Neuronal stem cell (in vitro differentiated cells): ENCODE measurements around the gene PRR23E.

Experiments
- DNase-seq: peaks from one replicate; pipeline ENCODE4 v3.0.0-alpha.2; 2013; ENCODE audit warnings: low spot score
- H2AFZ ChIP-seq: one replicate; pipeline ENCODE4 v1.6.1; 2013; ENCODE audit warnings: mild to moderate bottlenecking, low read length, inconsistent platforms
- H2AK5ac ChIP-seq: 2 replicates; pipeline ENCODE4 v1.6.1; 2013; ENCODE audit warnings: low read depth, mild to moderate bottlenecking, inconsistent platforms, low read length, moderate library complexity, mixed read lengths
- H2BK120ac ChIP-seq: 2 replicates; pipeline ENCODE4 v1.6.1; 2013; ENCODE audit warnings: low read depth, mild to moderate bottlenecking, inconsistent platforms, low read length, moderate library complexity, mixed read lengths
- H2BK12ac ChIP-seq: one replicate; pipeline ENCODE4 v1.6.1; 2013; ENCODE audit warnings: low read length, inconsistent platforms
- H2BK15ac ChIP-seq: 2 replicates; pipeline ENCODE4 v1.6.1; 2013; ENCODE audit warnings: mild to moderate bottlenecking, low read length, inconsistent platforms, mixed read lengths
- H2BK5ac ChIP-seq: one replicate; pipeline ENCODE4 v1.6.1; 2013; ENCODE audit warnings: inconsistent platforms, mild to moderate bottlenecking, low read length, moderate library complexity
- H3K14ac ChIP-seq: one replicate; pipeline ENCODE4 v1.6.1; 2013; ENCODE audit warnings: low read length, inconsistent platforms
- H3K18ac ChIP-seq: 2 replicates; pipeline ENCODE4 v1.6.1; 2013; ENCODE audit warnings: low read length, inconsistent platforms
- H3K23ac ChIP-seq: 2 replicates; pipeline ENCODE4 v1.6.1; 2013; ENCODE audit warnings: low read depth, mild to moderate bottlenecking, mixed read lengths, low read length, inconsistent platforms; ENCODE audit not compliant: poor library complexity
- H3K27ac ChIP-seq: replicated peaks from 3 replicates; pipeline ENCODE4 v1.5.1; 2013; ENCODE audit warnings: low read length, inconsistent platforms
- H3K27me3 ChIP-seq, 3 experiments: 2 replicates each; pipeline ENCODE4 v1.6.1; 2013; ENCODE audit warnings: low read length in 3 of 3, mild to moderate bottlenecking in 2 of 3, inconsistent platforms in 1 of 3, low read depth in 1 of 3, mixed read lengths in 1 of 3, moderate library complexity in 1 of 3; ENCODE audit not compliant: control insufficient read depth in 3 of 3, insufficient read depth in 3 of 3
- H3K36me3 ChIP-seq, 2 donors: replicated peaks in 1 of 2; 2 replicates each; pipeline ENCODE4 v1.6.1; 2013; ENCODE audit warnings: low read length in 2 of 2; ENCODE audit not compliant: control insufficient read depth in 2 of 2, insufficient read depth in 2 of 2
- H3K4ac ChIP-seq: 2 replicates; pipeline ENCODE4 v1.6.1; 2013; ENCODE audit warnings: inconsistent platforms, mild to moderate bottlenecking, low read length, moderate library complexity
- H3K4me1 ChIP-seq, 2 donors: 1 replicate in 1 of 2; 2 replicates in 1 of 2; pipeline ENCODE4 v1.6.1; 2013; ENCODE audit warnings: low read length in 2 of 2, low read depth in 1 of 2; ENCODE audit not compliant: control insufficient read depth in 2 of 2, insufficient read depth in 1 of 2
- H3K4me2 ChIP-seq: one replicate; pipeline ENCODE4 v1.6.1; 2013; ENCODE audit warnings: mild to moderate bottlenecking, low read length, inconsistent platforms; ENCODE audit not compliant: insufficient read depth, poor library complexity, severe bottlenecking
- H3K4me3 ChIP-seq, 2 donors: 2 replicates each; pipeline ENCODE4 v1.5.1; 2013; ENCODE audit warnings: low read length in 2 of 2, mild to moderate bottlenecking in 2 of 2, inconsistent platforms in 1 of 2, moderate library complexity in 1 of 2
- H3K79me1 ChIP-seq: one replicate; pipeline ENCODE4 v1.6.1; 2013; ENCODE audit warnings: low read depth, mild to moderate bottlenecking, inconsistent platforms, low read length, moderate library complexity
- H3K9ac ChIP-seq: one replicate; pipeline ENCODE4 v1.6.1; 2013; ENCODE audit warnings: mild to moderate bottlenecking, low read depth, low read length, inconsistent platforms; ENCODE audit not compliant: poor library complexity
- H3K9me3 ChIP-seq, 2 donors: replicated peaks in 1 of 2; 2 replicates each; pipeline versions ENCODE3 to v1.6.1; 2013; ENCODE audit warnings: low read length in 2 of 2, mild to moderate bottlenecking in 2 of 2, inconsistent platforms in 1 of 2, low read depth in 1 of 2, mixed read lengths in 1 of 2, moderate library complexity in 1 of 2; ENCODE audit not compliant: control insufficient read depth in 2 of 2, insufficient read depth in 1 of 2
- H4K8ac ChIP-seq: one replicate; pipeline ENCODE4 v1.6.1; 2013; ENCODE audit warnings: low read depth, mild to moderate bottlenecking, inconsistent platforms, low read length, moderate library complexity
- H4K91ac ChIP-seq: one replicate; pipeline ENCODE4 v1.6.1; 2013; ENCODE audit warnings: low read length, low read depth, mild to moderate bottlenecking, inconsistent platforms; ENCODE audit not compliant: poor library complexity
- WGBS, 2 donors: extraction: QIAGEN DNeasy Blood & Tissue Kit; methylation state at CpG; one replicate each; pipeline ENCODE4 v1.1.7; 2013; ENCODE audit warnings: missing lambda C conversion rate in 2 of 2, mixed read lengths in 1 of 2; ENCODE audit not compliant: insufficient read length in 2 of 2, insufficient replicate concordance in 1 of 2; ENCODE audit errors: extremely low coverage in 2 of 2; 5-methylcytosine and 5-hydroxymethylcytosine counted together

PRR23E gene

GRCh38 chr3:127165694-127166485 is 27.0 kb upstream of the PRR23E start:
- Histone ChIP-seq H3K23ac (no peak overlapping the region), H3K27me3 (peaks cover 0 to 4% (median 0%) of the 10 kb centered on the region in 3 experiments), H2BK12ac (no peak overlapping the region), H3K4ac (no peak overlapping the region), H3K9me3 (no peaks in the 10 kb centered on the region), H3K9ac (no peak overlapping the region), H2AK5ac (no peak overlapping the region), H3K4me1 (peaks cover 0 to 9% of the 10 kb centered on the region in 2 donors), H4K91ac (no peak overlapping the region), H2BK5ac (no peak overlapping the region), H3K27ac (no peak overlapping the region), H2BK120ac (no peak overlapping the region), H3K14ac (no peak overlapping the region), H3K18ac (no peak overlapping the region), H3K4me2 (no peak overlapping the region), H2AFZ (no peak overlapping the region), H3K79me1 (peaks cover 3% of the 10 kb centered on the region), H4K8ac (no peak overlapping the region), H2BK15ac (no peak overlapping the region), H3K4me3 (no peak overlapping the region), H3K36me3 (no peaks in the 10 kb centered on the region)
- DNase-seq, result no peak
- no CpG with 5 or more reads among the region's 5 CpGs for WGBS, 2 donors

- H3K23ac ChIP-seq, result no peak overlapping the region
- no peak overlapping the region for H3K4me3 ChIP-seq
- no peak overlapping the region for H2AK5ac ChIP-seq
- peaks cover 0 to 8% (median 0%) of the 10 kb centered on the region in 3 experiments for H3K27me3 ChIP-seq
- H3K79me1 ChIP-seq, result peaks cover 3% of the 10 kb centered on the region
- no peak overlapping the region for H2BK15ac ChIP-seq
- H3K14ac ChIP-seq, result no peak overlapping the region
- H4K8ac ChIP-seq, result no peak overlapping the region
- no peak for DNase-seq
- H4K91ac ChIP-seq, result no peak overlapping the region
- no peak overlapping the region for H3K9ac ChIP-seq
- H3K9me3 ChIP-seq, result no peaks in the 10 kb centered on the region
- no peak overlapping the region for H2BK12ac ChIP-seq
- H3K18ac ChIP-seq, result no peak overlapping the region
- no peak overlapping the region for H2BK5ac ChIP-seq
- WGBS, 2 donors, result no CpG with 5 or more reads among the region's 9 CpGs
- no peak overlapping the region for H3K4me2 ChIP-seq
- no peak overlapping the region for H3K27ac ChIP-seq
- no peak overlapping the region for H2BK120ac ChIP-seq
- no peak overlapping the region for H2AFZ ChIP-seq
- H3K4me1 ChIP-seq, result peaks cover 0 to 8% of the 10 kb centered on the region in 2 donors
- H3K36me3 ChIP-seq, result no peaks in the 10 kb centered on the region
- no peak overlapping the region for H3K4ac ChIP-seq
Measured at GRCh38 chr3:127166501-127167065, 26.3 kb upstream of the PRR23E start.

- no peak overlapping the region for H2AFZ ChIP-seq
- no peak overlapping the region for H3K18ac ChIP-seq
- no peak overlapping the region for H3K4me2 ChIP-seq
- no peak overlapping the region for H3K4ac ChIP-seq
- no peak overlapping the region for H2BK120ac ChIP-seq
- H3K9ac ChIP-seq, result no peak overlapping the region
- H3K23ac ChIP-seq, result no peak overlapping the region
- WGBS, 2 donors, result no CpG with 5 or more reads among the region's 9 CpGs
- H3K9me3 ChIP-seq, result no peaks in the 10 kb centered on the region
- peaks cover 0 to 12% of the 10 kb centered on the region in 2 donors for H3K4me1 ChIP-seq
- H3K36me3 ChIP-seq, result no peaks in the 10 kb centered on the region
- H3K27ac ChIP-seq, result no peak overlapping the region
- H2BK12ac ChIP-seq, result no peak overlapping the region
- no peak overlapping the region for H4K8ac ChIP-seq
- no peak overlapping the region for H2BK15ac ChIP-seq
- DNase-seq, result no peak
- H4K91ac ChIP-seq, result no peak overlapping the region
- no peak overlapping the region for H3K14ac ChIP-seq
- peaks cover 0 to 9% (median 0%) of the 10 kb centered on the region in 3 experiments for H3K27me3 ChIP-seq
- peak overlapping the region; percentile 21 for H2AK5ac ChIP-seq
- no peak overlapping the region for H3K4me3 ChIP-seq
- no peaks in the 10 kb centered on the region for H3K79me1 ChIP-seq
- no peak overlapping the region for H2BK5ac ChIP-seq
Measured at GRCh38 chr3:127167315-127168043, 25.5 kb upstream of the PRR23E start.

GRCh38 chr3:127168271-127168670 is 24.7 kb upstream of the PRR23E start:
- DNase-seq, result no peak
- Histone ChIP-seq H2BK120ac (no peak overlapping the region), H4K91ac (peak overlapping the region; percentile 5), H3K4ac (no peak overlapping the region), H3K14ac (no peak overlapping the region), H3K18ac (peak overlapping the region; percentile 27), H3K79me1 (no peaks in the 10 kb centered on the region), H3K4me2 (no peak overlapping the region), H2AFZ (no peak overlapping the region), H4K8ac (no peak overlapping the region), H3K23ac (peak overlapping the region; percentile 12), H3K4me3 (no peak overlapping the region), H3K27ac (no peak overlapping the region), H3K4me1 (peaks cover 2 to 16% of the 10 kb centered on the region in 2 donors), H3K27me3 (peaks cover 0 to 9% (median 0%) of the 10 kb centered on the region in 3 experiments), H3K36me3 (no peaks in the 10 kb centered on the region), H2BK15ac (no peak overlapping the region), H2AK5ac (no peak overlapping the region), H3K9ac (no peak overlapping the region), H3K9me3 (no peaks in the 10 kb centered on the region), H2BK5ac (no peak overlapping the region), H2BK12ac (no peak overlapping the region)
- WGBS, 2 donors, result no CpG with 5 or more reads among the region's 6 CpGs
